Left cardiac atrium (tissue), 4 donors: ENCODE measurements around the gene VTI1B. TPM values are rescaled to one million over a fixed set of nuclear protein-coding genes. Genes with fewer than 3 reads are reported as not detected.

Experiments
- ATAC-seq, 2 donors: fragments of 200-7000 bp; cut with Tn5 transposase; one replicate each; pipeline ENCODE4 v1.9.1; 2020; ENCODE audit warnings: mild to moderate bottlenecking in 2 of 2, moderate library complexity in 2 of 2
- DNase-seq: peaks from one replicate; pipeline ENCODE4 v3.0.0-alpha.2; 2020
- intact Hi-C, 2 donors: fragments of 100-400 bp; cut with DNase I; formaldehyde crosslinking; loops; one replicate each; pipeline versions ENCODE4 v1.14.1 to v1.15.1; 2022 to 2023
- total RNA-seq, 2 donors: library from RNA; stranded (reverse); fragmentation: NEBNext Ultra II Directional; extraction: Animal tissue kit (Norgen Biotek cat#: 25700); gene quantifications; one replicate each; pipeline ENCODE4 v1.2.1, GENCODE V29; 2021
- donor health status: DM: no; HTN: yes; CAD: no.
- donor health status: DM: no; HTN: yes; CAD: no; lungs with severe emphysema.
- donor health status: DM: yes; HTN: yes; CAD: no.
- donor health status: Dilated cardiomyopathy.

Gene VTI1B
- total RNA-seq, 2 donors from 2014 or later = 122 to 139 TPM

DNA sequence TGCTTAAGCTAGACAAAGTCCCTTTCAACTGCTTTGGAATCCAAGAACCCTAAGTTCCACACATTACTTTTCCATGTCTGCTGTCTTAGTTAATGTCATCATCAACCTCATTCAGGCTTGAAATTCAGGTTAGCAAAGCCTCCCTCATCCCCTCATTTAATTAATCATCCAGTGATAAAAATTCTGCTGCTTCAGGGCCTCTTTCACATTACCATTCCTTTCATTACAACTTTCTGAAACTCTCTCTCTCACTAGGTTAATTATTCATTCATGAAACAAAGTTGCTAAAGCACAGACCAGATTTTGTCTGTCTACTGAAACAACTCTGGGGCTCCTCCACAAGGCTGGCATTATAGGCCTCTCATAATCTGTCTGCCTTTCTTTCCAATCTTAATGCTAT lies 9.4 kb upstream of the VTI1B start:
- DNase-seq (no peak), ATAC-seq (no peak)
- intact Hi-C loops = no loop called here

DNA sequence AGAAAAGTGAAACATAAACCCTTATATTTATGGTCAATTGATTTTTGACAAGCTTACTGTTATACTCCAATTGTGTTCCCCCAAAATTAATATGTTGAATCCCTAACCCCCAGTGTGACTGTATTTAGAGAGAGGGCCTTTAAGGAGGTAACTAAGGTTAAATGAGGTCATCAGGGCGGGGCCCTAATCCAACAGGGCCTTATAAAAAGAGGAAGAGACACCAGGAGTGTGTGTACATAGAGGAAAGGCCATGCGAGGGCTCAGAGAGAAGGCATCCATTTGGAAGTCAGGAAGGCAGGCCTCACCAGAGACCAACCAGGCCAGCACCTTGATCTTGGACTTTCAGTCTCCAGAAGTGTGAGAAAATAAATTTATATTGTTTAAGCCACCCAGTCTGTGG lies 6.5 kb upstream of the VTI1B start:
- DNase-seq = no peak
- ATAC-seq = peak in 1 of 2 donors; percentile 51
- intact Hi-C loops = no loop called here

DNA sequence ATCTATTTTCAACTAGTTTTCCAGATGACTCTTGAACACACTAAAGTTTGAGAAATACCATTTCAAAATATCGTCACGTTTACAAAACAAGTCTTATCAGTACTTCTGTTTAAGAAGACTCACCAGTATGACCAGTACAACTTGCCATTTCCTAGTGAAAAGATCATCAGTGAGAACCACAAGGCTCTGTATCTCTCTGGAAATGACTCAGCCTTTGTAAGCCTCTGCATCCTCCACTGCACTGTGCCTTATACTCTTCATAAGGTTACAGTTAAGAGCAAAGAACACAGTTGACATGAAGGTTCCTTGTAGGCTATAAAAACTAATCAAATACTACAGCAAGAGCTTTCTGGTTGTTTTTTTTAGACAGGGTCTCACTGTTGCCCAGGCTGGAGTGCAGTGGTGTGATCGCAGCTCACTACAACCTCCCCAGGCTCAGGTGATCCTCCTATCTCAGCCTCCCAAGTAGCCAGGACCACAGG lies 5.7 kb upstream of the VTI1B start:
- ATAC-seq = peak in 1 of 2 donors; percentile 45
- intact Hi-C loops = no loop called here

DNA sequence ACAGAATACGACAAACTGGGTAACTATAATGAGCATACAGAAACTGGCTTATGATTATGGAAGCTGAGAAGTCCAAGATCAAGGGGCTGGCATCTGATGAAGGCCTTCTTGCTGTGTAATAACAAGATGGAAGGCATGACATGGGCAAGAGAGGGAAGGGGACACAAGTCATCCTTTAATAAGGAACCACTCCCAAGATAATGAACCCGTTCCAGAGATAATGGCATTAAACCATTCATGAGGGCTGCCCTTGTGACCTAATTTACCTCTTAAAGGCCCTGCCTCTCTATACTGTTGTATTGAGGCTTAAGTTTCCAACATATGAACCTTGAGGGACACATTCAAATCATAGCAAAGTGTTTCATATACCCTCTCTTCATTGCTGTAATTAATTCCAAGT lies 4.6 kb upstream of the VTI1B start:
- intact Hi-C loops = no loop called here

More for the DNA sequence above, 5.7 kb upstream of the VTI1B start:
- no peak for DNase-seq

DNA sequence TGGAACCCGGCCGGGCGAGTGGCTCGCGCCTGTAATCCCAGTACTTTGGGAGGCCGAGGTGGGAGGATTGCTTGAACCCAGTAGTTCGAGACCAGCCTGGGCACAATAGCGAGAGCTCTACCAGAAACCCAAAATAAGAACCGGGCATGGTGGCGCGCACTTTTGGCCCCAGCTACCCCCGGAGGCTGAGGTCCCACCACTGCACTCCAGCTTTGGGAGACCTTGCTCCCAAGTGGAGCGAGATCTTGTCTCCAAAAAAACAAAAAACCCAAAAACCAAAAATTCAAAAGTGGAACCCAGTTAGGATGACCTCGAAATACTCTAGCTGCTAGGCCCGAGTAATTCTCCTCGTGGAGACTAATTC lies 769 bp upstream of the VTI1B start:
- DNase-seq (no peak), ATAC-seq (no peak)
- intact Hi-C loops = no loop called here

More for the DNA sequence above, 4.6 kb upstream of the VTI1B start:
- no peak for ATAC-seq
- DNase-seq = no peak

DNA sequence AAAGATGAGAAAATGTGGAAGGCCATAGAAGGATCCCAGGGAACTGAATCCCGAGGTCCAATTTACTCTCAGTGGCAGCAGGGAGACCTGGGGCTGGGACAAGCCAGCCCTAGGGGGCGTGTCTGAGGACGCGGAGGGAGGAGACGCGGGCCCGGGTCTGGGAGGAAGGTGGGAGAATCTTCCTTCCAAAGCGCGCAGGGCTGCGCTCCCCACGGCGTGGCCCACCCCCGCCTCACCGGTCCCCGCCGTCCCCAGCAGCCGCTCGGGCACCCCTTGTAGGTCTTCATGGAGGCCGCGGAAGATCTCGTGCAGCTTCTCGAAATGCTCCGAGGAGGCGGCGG lies 323 bp downstream of the VTI1B start:
- intact Hi-C loops = no loop called here
- ATAC-seq = peak; percentile 87 to 89
- peak; percentile 80 for DNase-seq

DNA sequence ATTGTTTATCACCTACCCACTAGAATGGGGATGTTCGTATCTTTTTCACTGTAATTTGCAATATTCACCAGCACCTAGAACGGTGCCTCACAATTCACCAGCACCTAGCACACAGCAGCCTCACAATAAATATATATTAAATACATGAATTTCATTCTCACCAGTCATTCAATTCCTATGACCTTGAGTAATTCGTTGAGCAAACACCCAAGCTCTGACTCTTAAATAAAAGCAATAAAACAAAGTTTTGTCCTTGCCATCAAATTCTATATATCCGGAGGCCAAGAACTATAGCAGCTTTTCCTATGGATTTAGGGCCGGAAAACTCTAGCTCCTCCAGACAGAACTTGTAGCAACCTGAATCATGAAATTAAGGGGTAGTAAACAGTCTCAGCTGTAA lies 981 bp downstream of the VTI1B start:
- intact Hi-C loops = no loop called here
- DNase-seq (no peak), ATAC-seq (no peak)

DNA sequence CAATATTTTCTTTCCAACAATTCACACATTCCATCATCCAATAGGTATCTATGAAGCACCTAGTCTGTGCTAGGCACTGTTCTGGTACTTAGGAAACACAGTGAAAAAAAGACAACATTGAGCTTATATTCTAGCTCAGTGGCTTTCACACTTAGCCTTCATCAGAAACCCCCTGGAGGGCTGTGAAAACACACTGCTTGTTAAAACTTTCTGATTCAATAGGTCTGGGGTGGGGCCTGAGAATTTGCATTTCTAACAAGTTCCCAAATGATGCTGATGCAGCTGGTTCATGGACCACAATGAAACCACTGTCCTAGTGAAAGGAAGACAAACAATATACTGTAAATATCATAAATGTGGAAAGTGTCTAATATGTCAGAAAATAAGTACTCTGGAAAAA lies 5.9 kb downstream of the VTI1B start:
- ATAC-seq = no peak
- DNase-seq = no peak
- intact Hi-C loops = loop anchor here in 1 of 2 donors (5.0 to 10.0 kb wide), 2 partner anchors 51 to 144 kb away; partner anchors contain the start of gene ARG2

DNA sequence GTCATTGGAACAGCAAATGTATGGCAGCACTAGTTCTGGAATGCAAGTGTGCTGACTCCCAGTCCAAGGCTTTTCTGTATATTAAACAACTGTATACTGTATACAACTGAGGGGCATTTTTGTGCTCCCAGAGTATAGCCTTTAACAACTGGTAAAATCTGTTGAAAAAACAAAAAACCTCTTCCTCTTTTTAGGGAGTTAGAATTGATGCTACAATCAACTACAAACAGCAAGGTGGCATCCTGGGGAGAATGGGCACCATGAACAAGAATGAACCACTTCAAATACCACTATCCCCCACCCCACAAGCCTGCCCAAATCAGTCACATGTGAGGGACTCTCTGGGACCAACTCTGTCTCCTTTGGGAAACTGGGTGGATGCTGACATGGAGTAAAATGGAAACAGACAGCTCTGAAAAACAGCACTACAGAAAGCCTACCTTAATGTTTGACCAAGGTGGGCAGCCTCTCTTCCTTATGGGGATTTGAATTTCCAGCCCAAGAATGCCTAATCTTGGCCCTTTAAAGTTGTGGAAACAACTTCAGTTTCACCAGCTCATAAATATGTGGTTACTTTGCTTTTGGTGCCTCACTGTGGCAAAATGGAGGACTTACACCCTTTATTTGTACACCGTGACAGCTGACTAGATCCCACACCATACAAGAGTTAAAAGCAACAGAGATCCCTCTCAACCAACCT lies 7.5 kb downstream of the VTI1B start:
- intact Hi-C loops = loop anchor here in 1 of 2 donors (5.0 to 10.0 kb wide), 2 partner anchors 50 to 142 kb away; partner anchors contain the start of gene ARG2
- no peak for DNase-seq
- peak; percentile 81 to 82 for ATAC-seq

DNA sequence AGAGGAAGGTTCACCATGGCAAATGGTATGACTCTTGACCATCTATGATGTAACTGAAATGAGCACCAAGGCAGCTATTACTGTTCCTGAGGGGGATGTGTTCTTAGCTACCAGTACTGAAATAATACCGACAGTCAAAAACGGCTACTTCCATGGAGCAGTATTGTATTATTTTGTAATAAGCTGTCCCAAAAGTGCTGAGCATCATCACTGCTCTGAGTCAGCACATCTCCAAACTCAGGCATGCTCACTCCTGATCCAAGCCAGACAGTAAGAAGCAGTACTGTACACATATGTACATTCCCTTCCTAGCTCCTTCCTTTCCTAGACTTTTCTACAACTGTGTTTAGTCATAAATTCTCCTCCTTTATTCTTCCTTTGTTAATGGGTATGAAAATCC lies 8.6 kb downstream of the VTI1B start:
- DNase-seq (no peak), ATAC-seq (peak; percentile 43 to 54)
- intact Hi-C loops = loop anchor here in 1 of 2 donors (5.0 to 10.0 kb wide), 2 partner anchors 49 to 141 kb away; partner anchors contain the start of gene ARG2

DNA sequence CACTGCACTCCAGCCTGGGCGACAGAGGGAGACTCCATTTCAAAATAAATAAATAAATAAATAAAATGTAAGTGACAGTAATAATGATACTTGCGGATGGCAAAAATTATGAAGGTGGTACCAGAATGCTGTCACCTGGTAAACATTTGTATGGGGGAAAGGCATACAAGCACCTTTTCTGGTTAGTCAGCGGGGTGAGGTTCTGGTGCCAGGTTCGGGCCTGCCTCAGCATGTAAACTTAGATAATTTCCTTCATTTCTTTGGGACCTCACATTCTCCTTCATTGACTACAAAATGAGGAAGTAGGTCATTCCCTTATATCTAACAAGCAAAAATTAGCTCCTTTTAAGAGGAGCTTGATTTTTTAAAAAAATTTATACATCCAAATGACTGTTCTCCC lies 10.8 kb downstream of the VTI1B start:
- no peak for DNase-seq
- ATAC-seq = no peak
- intact Hi-C loops = loop anchor here in 1 of 2 donors (10.0 kb wide), 1 partner anchor 139 kb away; no protein-coding TSS in a partner anchor

DNA sequence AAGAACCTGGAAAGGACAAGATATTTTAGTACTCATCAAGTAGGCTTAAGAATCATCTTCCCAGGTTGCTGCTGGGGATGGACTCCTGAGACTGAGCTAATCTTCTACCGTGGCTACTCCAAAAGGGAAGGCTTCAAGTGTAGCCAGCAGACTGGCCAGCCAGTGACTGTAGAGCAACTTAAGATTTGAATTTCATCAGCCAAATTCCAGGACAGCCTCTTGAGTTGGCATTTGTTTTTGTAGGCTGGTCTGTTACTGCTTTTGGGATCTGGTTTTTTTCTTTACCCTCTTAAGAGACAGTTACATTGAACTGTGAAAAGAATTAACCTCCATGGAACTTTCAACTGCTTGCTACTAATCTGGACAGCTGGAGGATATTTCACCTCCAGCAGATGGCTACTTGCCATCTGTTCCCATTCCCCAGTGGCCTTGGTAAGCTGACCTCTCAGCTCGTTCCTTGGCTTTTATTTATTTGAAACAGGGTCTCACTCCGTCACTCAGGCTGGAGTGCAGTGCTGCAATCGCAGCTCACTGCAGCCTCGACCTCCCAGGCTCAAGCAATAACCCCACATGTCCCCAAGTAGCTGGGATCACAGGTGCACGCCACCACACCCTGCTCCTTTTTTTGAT lies 20.7 kb downstream of the VTI1B start:
- DNase-seq (no peak), ATAC-seq (peak in 1 of 2 donors; percentile 30)
- intact Hi-C loops = no loop called here

DNA sequence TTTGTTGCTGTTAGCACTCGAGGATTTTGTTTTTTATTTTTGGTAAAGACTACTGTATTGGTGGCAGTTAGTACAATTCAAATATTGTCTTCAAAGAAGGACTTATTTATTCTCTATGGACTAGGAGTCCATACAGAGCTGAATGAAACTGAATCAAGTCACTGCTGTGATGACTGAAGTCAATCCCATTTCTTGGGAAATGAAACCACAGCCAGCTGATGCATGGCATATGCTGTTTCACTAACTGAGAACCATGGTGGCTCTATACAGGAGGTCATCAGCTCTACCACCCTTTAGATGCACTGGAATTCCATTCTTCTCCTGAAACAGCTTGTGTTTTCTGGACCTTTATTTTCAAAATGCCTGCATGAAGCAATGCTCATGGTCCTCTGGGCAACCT lies 22.2 kb downstream of the VTI1B start:
- DNase-seq (no peak), ATAC-seq (no peak)
- intact Hi-C loops = no loop called here

DNA sequence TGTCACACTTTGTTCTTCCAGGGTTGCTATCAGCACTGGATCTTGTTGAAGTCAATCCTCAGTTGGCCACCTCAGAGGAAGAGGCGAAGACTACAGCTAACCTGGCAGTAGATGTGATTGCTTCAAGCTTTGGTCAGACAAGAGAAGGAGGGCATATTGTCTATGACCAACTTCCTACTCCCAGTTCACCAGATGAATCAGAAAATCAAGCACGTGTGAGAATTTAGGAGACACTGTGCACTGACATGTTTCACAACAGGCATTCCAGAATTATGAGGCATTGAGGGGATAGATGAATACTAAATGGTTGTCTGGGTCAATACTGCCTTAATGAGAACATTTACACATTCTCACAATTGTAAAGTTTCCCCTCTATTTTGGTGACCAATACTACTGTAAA lies 23.7 kb downstream of the VTI1B start:
- DNase-seq = no peak
- intact Hi-C loops = no loop called here
- ATAC-seq = no peak

DNA sequence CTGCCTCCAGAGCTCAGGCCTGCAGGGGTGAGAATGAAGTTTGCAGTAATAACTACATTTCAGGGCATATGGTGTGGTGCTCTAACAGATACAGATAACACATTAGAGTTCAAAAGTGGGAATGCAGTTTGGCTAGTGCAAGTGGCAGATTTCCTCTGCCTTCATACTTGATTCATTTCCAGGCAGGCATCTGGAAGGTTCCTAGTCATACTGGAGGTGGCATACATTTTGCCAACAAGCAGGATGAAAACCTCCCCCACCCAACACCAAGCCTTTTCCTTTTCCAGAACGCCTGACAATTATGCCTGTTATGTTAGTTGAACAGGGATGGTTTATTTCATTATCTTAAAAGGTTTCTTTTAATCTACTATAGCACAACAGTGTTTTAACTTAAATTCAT lies 24.3 kb downstream of the VTI1B start:
- intact Hi-C loops = no loop called here
- ATAC-seq = no peak
- no peak for DNase-seq

DNA sequence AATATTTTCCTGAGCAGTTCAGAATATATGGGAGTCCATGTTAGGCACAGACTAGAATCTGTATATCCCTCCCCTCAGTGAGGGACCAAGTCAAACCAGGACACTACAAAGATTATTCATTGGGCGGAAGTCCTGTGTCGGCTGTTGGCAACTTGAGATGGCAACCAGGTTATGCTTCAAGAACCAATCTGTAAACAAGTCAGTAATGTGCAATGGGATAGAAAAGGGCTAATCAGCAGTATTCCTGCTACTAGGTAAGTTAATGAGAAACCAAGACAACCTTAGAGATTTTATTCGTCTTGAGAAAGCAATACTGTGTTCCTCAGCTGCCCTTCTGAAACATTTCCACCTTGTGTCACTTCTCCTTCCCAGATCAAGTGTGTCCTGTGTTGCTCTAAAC lies 28.3 kb downstream of the VTI1B start:
- DNase-seq = no peak
- ATAC-seq = no peak

DNA sequence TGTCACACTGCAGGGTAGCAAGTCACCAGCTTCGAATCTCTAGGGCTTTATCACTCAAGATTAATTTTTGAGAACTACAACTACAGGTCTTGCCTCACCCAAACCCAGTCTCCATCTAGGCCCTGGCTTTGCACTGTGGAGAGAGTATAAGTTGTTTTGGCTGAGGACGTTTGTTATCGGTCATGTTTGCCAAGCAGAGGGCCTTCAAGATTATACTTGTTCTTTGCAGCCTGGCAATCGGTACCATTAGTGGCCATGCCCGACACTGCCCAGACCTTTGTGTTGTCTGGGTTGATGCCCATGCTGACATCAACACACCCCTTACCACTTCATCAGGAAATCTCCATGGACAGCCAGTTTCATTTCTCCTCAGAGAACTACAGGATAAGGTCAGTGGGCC lies 29.0 kb downstream of the VTI1B start:
- intact Hi-C loops = no loop called here
- DNase-seq (no peak), ATAC-seq (peak in 1 of 2 donors; percentile 34)

More for the DNA sequence above, 28.3 kb downstream of the VTI1B start:
- intact Hi-C loops = no loop called here

DNA sequence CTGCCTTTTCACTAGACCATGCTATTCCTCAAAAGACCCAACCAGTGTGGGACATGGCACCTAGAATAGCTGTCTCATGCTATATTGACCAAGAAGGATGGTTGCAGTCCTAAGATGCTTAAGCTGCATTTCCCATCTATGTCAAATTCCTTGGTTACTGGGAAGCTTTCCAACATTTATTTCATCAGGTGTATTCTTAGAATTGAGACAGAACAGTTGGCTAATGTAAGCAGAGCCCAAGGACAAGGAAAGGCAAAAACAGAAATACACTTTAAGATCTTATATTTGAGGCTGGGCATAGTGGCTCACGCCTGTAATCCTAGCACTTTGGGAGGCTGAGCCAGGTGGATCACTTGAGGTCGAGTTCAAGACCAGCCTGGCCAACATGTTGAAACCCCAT lies 30.0 kb downstream of the VTI1B start:
- DNase-seq (no peak), ATAC-seq (peak in 1 of 2 donors; percentile 41)
- intact Hi-C loops = no loop called here

DNA sequence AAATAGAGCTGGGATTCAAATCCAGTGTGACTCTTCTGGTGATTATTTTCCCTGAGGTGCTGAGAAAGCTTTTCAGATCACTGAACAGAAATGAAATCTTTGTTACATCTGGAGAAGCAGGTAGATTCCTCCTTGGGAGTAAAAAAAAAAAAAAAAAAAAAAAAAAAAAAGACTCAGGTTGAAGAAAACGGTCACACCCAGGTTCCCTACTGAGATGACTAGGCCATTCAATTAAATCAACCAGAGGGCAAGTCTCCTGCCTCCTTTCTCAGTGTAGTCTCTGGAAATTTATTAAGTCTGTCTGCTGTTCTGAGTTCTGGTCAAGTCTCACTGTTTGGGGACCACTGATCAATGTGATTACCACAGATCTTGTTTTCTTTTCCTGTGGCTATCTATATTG lies 30.7 kb downstream of the VTI1B start:
- DNase-seq (no peak), ATAC-seq (no peak)
- intact Hi-C loops = no loop called here

DNA sequence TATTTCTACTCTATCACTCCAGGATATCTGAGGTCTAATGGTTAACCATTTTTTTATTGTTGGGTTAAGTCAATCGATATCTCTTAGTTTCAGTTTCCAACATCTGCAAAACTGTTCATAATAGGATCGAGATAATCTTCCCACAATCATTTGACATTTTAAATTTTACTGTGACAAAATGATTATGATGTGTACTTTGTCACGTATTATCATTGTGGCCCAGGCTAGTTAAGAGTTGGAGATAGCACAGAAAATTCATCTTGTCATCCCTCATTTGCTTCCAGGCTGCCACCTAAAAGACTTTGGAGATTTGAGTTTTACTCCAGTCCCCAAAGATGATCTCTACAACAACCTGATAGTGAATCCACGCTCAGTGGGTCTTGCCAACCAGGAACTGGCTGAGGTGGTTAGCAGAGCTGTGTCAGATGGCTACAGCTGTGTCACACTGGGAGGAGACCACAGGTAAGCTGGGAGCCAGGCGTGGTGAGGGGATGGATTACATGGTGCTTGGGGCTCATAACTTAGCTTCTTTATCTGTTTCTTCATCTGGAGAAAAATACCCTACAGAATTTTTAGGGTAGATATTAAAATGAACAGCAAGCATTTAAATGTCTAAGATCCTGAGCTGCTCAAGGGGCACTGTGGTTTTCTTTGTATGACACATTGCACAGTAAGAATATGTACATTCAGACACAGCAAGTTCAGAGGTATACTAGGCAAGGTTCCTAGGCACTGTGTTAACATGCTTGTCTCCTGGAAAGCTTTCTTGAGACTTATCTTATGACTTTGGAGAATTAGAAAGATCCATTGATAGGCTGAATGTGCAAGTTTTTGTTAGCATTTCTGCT lies 32.3 kb downstream of the VTI1B start:
- intact Hi-C loops = no loop called here
- ATAC-seq (no peak), DNase-seq (no peak)
